GM18499 (cell line): Measurements from ENCODE around the gene HOXD13.
A peak's percentile ranks its signal among the peaks of the same experiment; 100 is the strongest.

Experiments used
- ATAC-seq: cut with Tn5 transposase; IDR thresholded peaks from one replicate; pipeline ENCODE4 v1.9.1; 2021; ENCODE audit warnings: moderate number of reproducible peaks; ENCODE audit not compliant: insufficient read depth, unreplicated experiment

Gene HOXD13

DNA sequence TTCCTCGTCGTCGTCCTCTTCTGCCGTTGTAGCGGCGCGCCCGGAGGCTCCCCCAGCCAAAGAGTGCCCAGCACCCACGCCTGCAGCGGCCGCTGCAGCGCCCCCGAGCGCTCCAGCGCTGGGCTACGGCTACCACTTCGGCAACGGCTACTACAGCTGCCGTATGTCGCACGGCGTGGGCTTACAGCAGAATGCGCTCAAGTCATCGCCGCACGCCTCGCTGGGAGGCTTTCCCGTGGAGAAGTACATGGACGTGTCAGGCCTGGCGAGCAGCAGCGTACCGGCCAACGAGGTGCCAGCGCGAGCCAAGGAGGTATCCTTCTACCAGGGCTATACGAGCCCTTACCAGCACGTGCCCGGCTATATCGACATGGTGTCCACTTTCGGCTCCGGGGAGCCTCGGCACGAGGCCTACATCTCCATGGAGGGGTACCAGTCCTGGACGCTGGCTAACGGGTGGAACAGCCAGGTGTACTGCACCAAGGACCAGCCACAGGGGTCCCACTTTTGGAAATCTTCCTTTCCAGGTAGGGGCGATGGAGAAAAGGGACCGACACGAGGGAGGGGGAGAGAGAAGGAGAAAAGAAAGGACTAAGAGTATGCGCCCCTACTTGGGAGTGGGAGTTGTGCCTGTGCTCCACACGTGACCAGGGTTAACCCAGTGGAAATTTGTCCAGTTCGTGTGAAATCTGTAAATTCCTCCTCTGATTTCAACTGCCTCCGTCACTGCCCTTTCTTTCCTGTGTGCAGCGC lies 800 bp downstream of the HOXD13 start:
- ATAC-seq = no peak

DNA sequence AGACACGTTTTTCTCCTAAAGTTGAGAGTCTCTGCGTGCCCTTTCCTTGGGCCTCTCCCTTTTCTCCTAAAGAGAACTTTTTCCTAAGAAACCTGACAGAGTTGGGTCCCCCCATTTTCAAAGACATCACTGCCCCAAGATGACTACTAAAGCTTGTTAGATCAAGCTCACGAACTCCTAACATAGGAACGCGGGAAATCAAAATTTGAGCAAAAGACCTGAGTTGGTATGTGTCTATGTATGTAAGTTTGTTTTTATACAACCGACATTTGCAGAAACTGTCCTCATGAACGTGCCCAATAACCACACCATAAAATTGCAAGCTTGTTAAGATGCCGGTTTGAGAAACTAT lies 1.4 kb downstream of the HOXD13 start:
- no peak for ATAC-seq

DNA sequence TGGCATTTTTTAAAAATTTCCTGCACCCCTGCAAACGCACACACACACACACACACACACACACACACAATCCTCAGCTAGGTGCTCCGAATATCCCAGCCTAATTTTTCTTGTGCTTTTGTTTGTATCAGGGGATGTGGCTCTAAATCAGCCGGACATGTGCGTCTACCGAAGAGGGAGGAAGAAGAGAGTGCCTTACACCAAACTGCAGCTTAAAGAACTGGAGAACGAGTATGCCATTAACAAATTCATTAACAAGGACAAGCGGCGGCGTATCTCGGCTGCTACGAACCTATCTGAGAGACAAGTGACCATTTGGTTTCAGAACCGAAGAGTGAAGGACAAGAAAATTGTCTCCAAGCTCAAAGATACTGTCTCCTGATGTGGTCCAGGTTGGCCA lies 1.8 kb downstream of the HOXD13 start:
- ATAC-seq = no peak

GRCh38 chr2:176095421-176095820 lies 2.9 kb downstream of the HOXD13 start:
- ATAC-seq = no peak

DNA sequence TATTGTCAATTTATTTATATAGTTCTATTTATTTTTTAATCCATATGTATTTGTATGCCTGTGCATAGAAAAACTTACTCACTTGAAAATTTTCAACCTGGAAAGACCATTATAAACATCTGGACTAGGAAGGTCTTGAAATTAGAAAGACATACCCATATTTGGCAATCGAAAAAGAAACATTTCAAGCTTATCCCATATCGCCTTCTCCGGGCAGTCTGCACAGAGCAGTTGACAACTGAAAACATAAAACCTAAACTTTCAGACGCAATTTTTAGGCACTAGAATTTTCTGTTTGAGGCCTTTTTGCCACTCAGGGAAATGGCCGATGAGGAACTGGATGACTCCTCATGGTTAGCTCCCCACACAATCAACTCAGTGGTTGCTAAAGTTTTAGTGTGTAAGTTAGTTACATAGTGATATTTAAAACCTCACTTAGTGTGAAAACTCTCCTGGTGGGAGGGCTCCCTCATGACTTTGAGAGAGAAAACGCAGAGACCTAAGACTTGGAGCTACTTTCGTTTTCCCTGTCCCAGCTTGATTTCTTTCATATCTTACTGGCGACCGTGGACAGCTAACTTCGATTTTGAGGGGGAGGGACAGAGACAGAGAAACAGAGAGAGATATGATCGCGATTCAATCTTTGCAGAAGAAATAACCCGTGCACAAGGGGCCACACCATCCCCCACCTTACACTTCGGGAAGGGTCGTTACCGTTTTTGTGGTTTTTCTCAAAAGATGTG lies 3.9 kb downstream of the HOXD13 start:
- no peak for ATAC-seq

GRCh38 chr2:176096986-176097819 lies 4.7 kb downstream of the HOXD13 start:
- peak; percentile 64 for ATAC-seq

DNA sequence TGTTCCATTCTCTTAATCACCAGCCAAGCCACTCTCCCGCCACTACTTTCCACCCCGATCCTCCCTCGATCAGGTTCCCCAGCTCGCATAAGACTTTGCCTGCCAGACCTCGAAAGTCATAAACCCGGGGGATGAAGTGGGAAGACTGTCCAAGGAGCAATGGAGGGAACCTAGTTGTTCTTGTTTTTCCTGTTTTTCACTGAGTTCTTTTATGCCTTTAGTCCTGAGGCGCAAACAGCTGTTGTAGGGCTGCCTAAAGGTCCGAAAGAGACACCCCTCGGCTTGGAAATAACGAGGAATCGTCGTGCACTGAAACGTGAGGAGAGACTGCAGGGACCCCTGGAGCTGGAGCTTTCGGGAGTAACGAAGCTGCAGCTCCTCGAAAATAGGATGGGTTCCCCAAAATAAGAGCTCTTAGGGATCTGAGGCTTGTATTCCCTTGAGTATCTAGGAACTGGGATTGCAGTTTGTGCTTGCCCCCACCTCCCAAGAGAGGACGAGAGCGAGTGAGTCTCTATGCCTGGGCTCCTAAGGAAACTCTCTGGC lies 5.4 kb downstream of the HOXD13 start:
- no peak for ATAC-seq

DNA sequence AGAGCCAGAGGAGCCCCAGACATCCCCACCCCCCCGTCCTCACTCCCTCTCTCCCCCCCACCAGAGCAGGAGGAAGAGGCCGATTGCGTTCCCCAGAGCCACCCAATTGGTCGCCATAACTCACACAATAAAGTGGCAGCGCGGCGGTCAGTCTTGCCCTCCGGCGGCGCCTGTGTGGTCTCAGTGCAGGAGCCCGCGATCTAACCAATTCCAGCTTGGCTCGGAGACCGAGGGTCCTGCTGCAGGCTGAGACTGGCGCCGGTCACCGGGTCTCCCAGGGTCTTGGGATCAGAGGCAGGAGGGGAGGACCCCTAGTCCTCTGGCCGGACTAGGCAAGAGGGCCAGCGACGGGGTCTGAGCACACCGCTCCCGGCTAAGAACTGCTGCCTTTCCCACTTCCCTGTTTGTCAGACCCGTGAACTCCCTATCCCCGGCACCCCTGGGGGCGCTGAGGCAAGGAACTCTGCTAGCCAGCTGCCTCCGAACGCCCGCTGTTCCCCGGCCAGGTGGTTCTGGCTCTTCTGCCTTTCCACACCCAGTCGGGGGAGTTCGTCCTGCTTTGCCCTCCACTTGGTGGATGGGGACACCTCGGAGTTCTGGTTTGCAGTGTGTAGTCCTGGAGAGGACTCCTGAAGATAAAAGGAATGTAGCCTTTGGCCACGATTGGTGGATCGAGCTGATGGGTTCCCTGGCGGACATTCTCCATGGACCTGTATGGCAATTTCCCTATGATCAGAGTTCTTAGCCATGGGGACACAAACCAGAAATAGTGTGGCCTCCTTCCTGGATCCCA lies 6.0 kb downstream of the HOXD13 start:
- ATAC-seq = no peak

- ATAC-seq = no peak
Measured at GRCh38 chr2:176099159-176099727, 6.7 kb downstream of the HOXD13 start.

DNA sequence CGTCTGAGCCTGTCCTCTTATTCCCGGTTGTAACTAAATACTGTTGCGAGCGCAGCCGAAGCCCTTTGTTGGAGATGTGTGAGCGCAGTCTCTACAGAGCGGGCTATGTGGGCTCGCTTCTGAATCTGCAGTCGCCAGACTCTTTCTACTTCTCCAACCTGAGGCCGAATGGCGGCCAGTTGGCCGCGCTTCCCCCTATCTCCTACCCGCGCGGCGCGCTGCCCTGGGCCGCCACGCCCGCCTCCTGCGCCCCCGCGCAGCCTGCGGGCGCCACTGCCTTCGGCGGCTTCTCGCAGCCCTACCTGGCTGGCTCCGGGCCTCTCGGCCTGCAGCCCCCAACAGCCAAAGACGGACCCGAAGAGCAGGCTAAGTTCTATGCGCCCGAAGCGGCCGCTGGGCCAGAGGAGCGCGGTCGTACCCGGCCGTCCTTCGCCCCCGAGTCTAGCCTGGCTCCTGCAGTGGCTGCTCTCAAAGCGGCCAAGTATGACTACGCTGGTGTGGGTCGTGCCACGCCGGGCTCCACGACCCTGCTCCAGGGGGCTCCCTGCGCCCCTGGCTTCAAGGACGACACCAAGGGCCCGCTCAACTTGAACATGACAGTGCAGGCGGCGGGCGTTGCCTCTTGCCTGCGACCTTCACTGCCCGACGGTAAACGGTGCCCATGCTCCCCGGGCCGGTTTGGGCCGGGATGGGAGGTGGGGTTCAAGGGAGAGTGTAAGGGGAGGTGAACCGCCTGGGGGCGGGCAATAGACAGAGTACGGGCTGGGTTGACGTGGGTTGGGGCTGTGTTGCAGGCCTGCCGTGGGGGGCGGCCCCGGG lies 7.4 kb downstream of the HOXD13 start, which contains the start of gene HOXD12:
Gene HOXD12 (plus strand): TSS at position 68 of the 819 bp plus-strand sequence. CDS start 7 bp downstream, at position 75.
- ATAC-seq = no peak

DNA sequence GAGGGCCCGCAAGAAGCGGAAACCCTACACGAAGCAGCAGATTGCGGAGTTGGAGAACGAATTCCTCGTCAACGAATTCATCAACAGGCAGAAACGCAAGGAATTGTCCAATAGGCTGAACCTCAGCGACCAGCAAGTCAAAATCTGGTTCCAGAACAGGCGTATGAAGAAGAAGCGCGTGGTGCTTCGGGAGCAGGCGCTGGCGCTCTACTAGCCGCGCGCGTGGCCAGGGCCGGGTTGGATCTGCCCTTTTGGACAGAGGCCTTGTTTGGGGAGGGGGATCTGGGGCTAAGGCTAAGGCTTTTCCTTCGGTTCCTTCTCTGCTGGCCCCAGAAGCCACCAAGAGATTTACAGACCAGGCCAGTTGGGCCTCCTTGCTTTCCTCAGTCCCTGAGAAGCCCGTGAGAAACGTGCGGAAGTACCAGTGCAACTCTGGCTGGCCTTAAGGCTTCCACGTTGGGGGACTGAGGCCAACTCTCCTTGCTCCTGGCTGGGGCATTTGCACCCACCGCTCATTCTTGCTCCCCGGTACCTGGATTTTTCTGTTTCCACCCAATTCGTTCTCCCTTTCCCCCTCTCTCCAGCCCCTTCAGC lies 8.1 kb downstream of the HOXD13 start:
- no peak for ATAC-seq

GRCh38 chr2:176101216-176101830 lies 8.8 kb downstream of the HOXD13 start:
- ATAC-seq = no peak

GRCh38 chr2:176101842-176102241 lies 9.3 kb downstream of the HOXD13 start:
- no peak for ATAC-seq

DNA sequence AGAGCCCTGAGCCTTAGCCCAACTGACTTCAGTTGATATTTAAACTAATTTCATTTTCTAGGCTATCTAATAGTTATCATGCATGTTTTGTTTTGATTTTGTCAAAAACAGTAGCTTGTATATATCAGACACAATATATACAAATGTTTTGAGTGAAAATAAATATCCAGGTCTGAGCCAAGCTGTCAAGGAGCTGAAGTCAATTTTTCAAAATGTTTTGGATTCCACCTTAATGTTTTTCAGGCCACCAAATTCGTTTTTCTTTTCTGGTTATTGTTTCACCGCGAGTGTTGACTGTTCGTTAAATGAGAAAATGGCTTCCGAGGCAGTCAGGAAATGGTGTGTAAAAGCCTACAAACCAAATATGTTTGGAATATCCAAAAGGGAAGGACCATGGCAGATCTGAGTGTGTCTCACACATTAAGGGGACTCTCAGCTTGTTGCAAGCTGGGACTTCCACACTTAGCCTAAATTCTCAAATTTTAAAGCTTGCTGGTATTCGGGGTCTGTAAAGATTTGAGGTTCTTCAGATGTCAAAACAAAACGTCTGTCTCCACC lies 9.9 kb downstream of the HOXD13 start:
- ATAC-seq = no peak

GRCh38 chr2:176103194-176103593 lies 10.7 kb downstream of the HOXD13 start:
- no peak for ATAC-seq

GRCh38 chr2:176103742-176104315 lies 11.3 kb downstream of the HOXD13 start:
- no peak for ATAC-seq
